HS-27A (cell line): ENCODE results near the gene CYP46A1.
"Not testable (repeated sequence)": the region's sequence is repeated elsewhere in the genome, so short reads cannot be mapped to it uniquely, and the experiment has no call there.

Experiments
- DNase-seq: peaks from one replicate; pipeline ENCODE4 v3.0.0-alpha.2; 2012; ENCODE audit warnings: low read depth, missing footprints

The CYP46A1 gene

GRCh38 chr14:99758872-99759545 is 74.9 kb downstream of the CYP46A1 start:
- DNase-seq: no peak

GRCh38 chr14:99759546-99759925 is 75.4 kb downstream of the CYP46A1 start:
- DNase-seq: no peak

GRCh38 chr14:99760817-99761216 is 76.7 kb downstream of the CYP46A1 start:
- DNase-seq: no peak

GRCh38 chr14:99762911-99763310 is 78.8 kb downstream of the CYP46A1 start:
- not testable (repeated sequence) for DNase-seq

- DNase-seq: no peak
Measured at GRCh38 chr14:99763527-99764221, 79.6 kb downstream of the CYP46A1 start.

GRCh38 chr14:99764222-99764706 is 80.2 kb downstream of the CYP46A1 start:
- no peak for DNase-seq

- no peak for DNase-seq
Measured at GRCh38 chr14:99768381-99768780, 84.3 kb downstream of the CYP46A1 start.

- no peak for DNase-seq
Measured at GRCh38 chr14:99769123-99769522, 85.0 kb downstream of the CYP46A1 start.

- DNase-seq: no peak
Measured at GRCh38 chr14:99769799-99770198, 85.7 kb downstream of the CYP46A1 start.

GRCh38 chr14:99772371-99773283 is 88.5 kb downstream of the CYP46A1 start:
- DNase-seq: no peak

- no peak for DNase-seq
Measured at GRCh38 chr14:99773521-99774497, 89.7 kb downstream of the CYP46A1 start.

GRCh38 chr14:99774556-99775307 is 90.6 kb downstream of the CYP46A1 start:
- DNase-seq: no peak

GRCh38 chr14:99775351-99775750 is 91.3 kb downstream of the CYP46A1 start:
- no peak for DNase-seq
